OCI-LY3 (cell line): ENCODE data around the gene RAI1.

ENCODE experiments used
- EZH2phosphoT487 ChIP-seq: fragments of 200-600 bp; shearing (Covaris generic); IDR thresholded peaks from 2 replicates; pipeline ENCODE4 v1.6.1; 2018; ENCODE audit warnings: antibody characterized with exemption, mixed run types, low read depth
- TF ChIP-seq, protein P1 (sequence below): fragments of 200-600, 300-600 bp; sonication (generic); IDR thresholded peaks from 2 replicates; pipeline ENCODE4 v1.5.1; 2014; ENCODE audit warnings: antibody characterized with exemption, low read length, low read depth

GRCh38 chr17:17767154-17767869, 86.1 kb downstream of the RAI1 start:
- TF ChIP-seq, protein P1, sequence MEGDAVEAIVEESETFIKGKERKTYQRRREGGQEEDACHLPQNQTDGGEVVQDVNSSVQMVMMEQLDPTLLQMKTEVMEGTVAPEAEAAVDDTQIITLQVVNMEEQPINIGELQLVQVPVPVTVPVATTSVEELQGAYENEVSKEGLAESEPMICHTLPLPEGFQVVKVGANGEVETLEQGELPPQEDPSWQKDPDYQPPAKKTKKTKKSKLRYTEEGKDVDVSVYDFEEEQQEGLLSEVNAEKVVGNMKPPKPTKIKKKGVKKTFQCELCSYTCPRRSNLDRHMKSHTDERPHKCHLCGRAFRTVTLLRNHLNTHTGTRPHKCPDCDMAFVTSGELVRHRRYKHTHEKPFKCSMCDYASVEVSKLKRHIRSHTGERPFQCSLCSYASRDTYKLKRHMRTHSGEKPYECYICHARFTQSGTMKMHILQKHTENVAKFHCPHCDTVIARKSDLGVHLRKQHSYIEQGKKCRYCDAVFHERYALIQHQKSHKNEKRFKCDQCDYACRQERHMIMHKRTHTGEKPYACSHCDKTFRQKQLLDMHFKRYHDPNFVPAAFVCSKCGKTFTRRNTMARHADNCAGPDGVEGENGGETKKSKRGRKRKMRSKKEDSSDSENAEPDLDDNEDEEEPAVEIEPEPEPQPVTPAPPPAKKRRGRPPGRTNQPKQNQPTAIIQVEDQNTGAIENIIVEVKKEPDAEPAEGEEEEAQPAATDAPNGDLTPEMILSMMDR, result no peak
- TF ChIP-seq EZH2phosphoT487, result no peak
